H9 (cell line): ENCODE measurements around the gene CACNG6. TPM values are rescaled to one million over a fixed set of nuclear protein-coding genes. Genes with fewer than 3 reads are reported as not detected.

Source experiments
- DNase-seq: peaks from one replicate; pipeline ENCODE4 v3.0.0-alpha.2; 2017
- H2AFZ ChIP-seq: one replicate; pipeline ENCODE4 v1.6.1; 2013; ENCODE audit warnings: mild to moderate bottlenecking, low read length, control low read depth, moderate library complexity
- H2AK5ac ChIP-seq: 2 replicates; pipeline ENCODE4 v1.6.1; 2013; ENCODE audit warnings: low read length, control low read depth, mixed read lengths; ENCODE audit not compliant: insufficient read length
- H2BK120ac ChIP-seq: one replicate; pipeline ENCODE4 v1.6.1; 2013; ENCODE audit warnings: low read depth, mild to moderate bottlenecking, low read length, control low read depth, inconsistent platforms; ENCODE audit not compliant: poor library complexity, severe bottlenecking
- H2BK12ac ChIP-seq: 2 replicates; pipeline ENCODE4 v1.6.1; 2013; ENCODE audit warnings: low read length, control low read depth, mixed read lengths, low read depth; ENCODE audit not compliant: insufficient read length
- H2BK15ac ChIP-seq: 2 replicates; pipeline ENCODE4 v1.6.1; 2013; ENCODE audit warnings: low read depth, low read length, control low read depth
- H2BK20ac ChIP-seq: one replicate; pipeline ENCODE4 v1.6.1; 2013; ENCODE audit warnings: low read depth, mild to moderate bottlenecking, low read length, control low read depth, inconsistent platforms; ENCODE audit not compliant: poor library complexity, severe bottlenecking
- H2BK5ac ChIP-seq: 2 replicates; pipeline ENCODE4 v1.6.1; 2013; ENCODE audit warnings: low read length, control low read depth, mixed read lengths; ENCODE audit not compliant: insufficient read length
- H3K14ac ChIP-seq: 2 replicates; pipeline ENCODE4 v1.6.1; 2013; ENCODE audit warnings: low read length, control low read depth; ENCODE audit not compliant: insufficient read depth
- H3K18ac ChIP-seq: 2 replicates; pipeline ENCODE4 v1.6.1; 2013; ENCODE audit warnings: low read depth, mild to moderate bottlenecking, mixed read lengths, low read length, control low read depth; ENCODE audit not compliant: insufficient read length
- H3K23ac ChIP-seq: 2 replicates; pipeline ENCODE4 v1.6.1; 2013; ENCODE audit warnings: low read length, control low read depth, mixed read lengths, low read depth; ENCODE audit not compliant: insufficient read length
- H3K23me2 ChIP-seq: 2 replicates; pipeline ENCODE4 v1.6.1; 2013; ENCODE audit warnings: low read depth, mild to moderate bottlenecking, mixed read lengths, low read length, control low read depth; ENCODE audit not compliant: insufficient read length, poor library complexity, severe bottlenecking
- H3K27ac ChIP-seq: 2 replicates; pipeline ENCODE4 v1.5.1; 2013; ENCODE audit warnings: low read length, control low read depth, mixed read lengths, low read depth; ENCODE audit not compliant: insufficient read length
- H3K27me3 ChIP-seq: 2 replicates; pipeline ENCODE4 v1.6.1; 2013; ENCODE audit warnings: low read length, control low read depth, inconsistent platforms; ENCODE audit not compliant: insufficient read depth
- H3K4ac ChIP-seq: 2 replicates; pipeline ENCODE4 v1.6.1; 2013; ENCODE audit warnings: low read depth, mild to moderate bottlenecking, control low read depth, inconsistent platforms, low read length, moderate library complexity
- H3K4me1 ChIP-seq: 2 replicates; pipeline ENCODE4 v1.6.1; 2013; ENCODE audit warnings: low read length, control low read depth, inconsistent platforms; ENCODE audit not compliant: insufficient read depth
- H3K4me2 ChIP-seq: 2 replicates; pipeline ENCODE4 v1.6.1; 2013; ENCODE audit warnings: low read length, control low read depth, mixed read lengths; ENCODE audit not compliant: insufficient read length, insufficient read depth
- H3K56ac ChIP-seq: 2 replicates; pipeline ENCODE4 v1.6.1; 2013; ENCODE audit warnings: low read depth, mild to moderate bottlenecking, mixed read lengths, low read length, control low read depth; ENCODE audit not compliant: insufficient read length
- H3K79me1 ChIP-seq: 2 replicates; pipeline ENCODE4 v1.6.1; 2013; ENCODE audit warnings: low read depth, mild to moderate bottlenecking, moderate library complexity, low read length, control low read depth, inconsistent platforms; ENCODE audit not compliant: insufficient read depth, poor library complexity, severe bottlenecking
- H3K79me2 ChIP-seq: 2 replicates; pipeline ENCODE4 v1.6.1; 2013; ENCODE audit warnings: low read length, control low read depth, inconsistent platforms; ENCODE audit not compliant: insufficient read depth
- H3K9ac ChIP-seq: 2 replicates; pipeline ENCODE4 v1.6.1; 2013; ENCODE audit warnings: low read length, control low read depth, mixed read lengths; ENCODE audit not compliant: insufficient read length; ENCODE audit errors: extremely low read depth
- H3K9me3 ChIP-seq: one replicate; pipeline ENCODE4 v1.6.1; 2013; ENCODE audit warnings: low read depth, low read length, inconsistent platforms; ENCODE audit not compliant: control insufficient read depth
- H3T11ph ChIP-seq: one replicate; pipeline ENCODE4 v1.6.1; 2013; ENCODE audit warnings: mild to moderate bottlenecking, low read length, control low read depth, inconsistent platforms
- H4K20me1 ChIP-seq: one replicate; pipeline ENCODE4 v1.6.1; 2013; ENCODE audit not compliant: control insufficient read depth, insufficient read length, insufficient read depth
- H4K5ac ChIP-seq: 2 replicates; pipeline ENCODE4 v1.6.1; 2013; ENCODE audit warnings: low read depth, mild to moderate bottlenecking, mixed read lengths, low read length, control low read depth; ENCODE audit not compliant: insufficient read length
- H4K8ac ChIP-seq: replicated peaks from 2 replicates; pipeline ENCODE4 v1.6.1; 2013; ENCODE audit warnings: low read length, control low read depth, mixed read lengths, low read depth; ENCODE audit not compliant: insufficient read length
- H4K91ac ChIP-seq: 2 replicates; pipeline ENCODE4 v1.6.1; 2013; ENCODE audit warnings: low read depth, mild to moderate bottlenecking, moderate library complexity, mixed read lengths, low read length, control low read depth; ENCODE audit not compliant: insufficient read length
- H3K27ac Mint-ChIP-seq, 3 experiments: 2 replicates in 2 of 3; 3 replicates in 1 of 3; pipeline ENCODE4 v1.8.0; 2020 to 2021; ENCODE audit warnings: mixed read lengths in 3 of 3, mild to moderate bottlenecking in 1 of 3, moderate library complexity in 1 of 3
- H3K27me3 Mint-ChIP-seq: 2 replicates; pipeline ENCODE4 v1.8.0; 2021; ENCODE audit warnings: low read depth, mild to moderate bottlenecking, moderate library complexity, mixed read lengths
- H3K36me3 Mint-ChIP-seq, 3 experiments: 2 replicates in 2 of 3; 3 replicates in 1 of 3; pipeline ENCODE4 v1.8.0; 2020 to 2021; ENCODE audit warnings: low read depth in 3 of 3, mixed read lengths in 3 of 3; ENCODE audit not compliant: insufficient read depth in 1 of 3
- H3K4me1 Mint-ChIP-seq, 2 experiments: 2 replicates each; pipeline ENCODE4 v1.8.0; 2020; ENCODE audit warnings: mixed read lengths in 2 of 2
- H3K4me3 Mint-ChIP-seq, 2 experiments: 2 replicates in 1 of 2; 3 replicates in 1 of 2; pipeline ENCODE4 v1.8.0; 2020 to 2021; ENCODE audit warnings: mild to moderate bottlenecking in 2 of 2, mixed read lengths in 2 of 2, moderate library complexity in 1 of 2
- H3K9me3 Mint-ChIP-seq, 2 experiments: 2 replicates in 1 of 2; 3 replicates in 1 of 2; pipeline ENCODE4 v1.8.0; 2020; ENCODE audit warnings: mild to moderate bottlenecking in 2 of 2, mixed read lengths in 2 of 2, moderate library complexity in 1 of 2
- WGBS: extraction: QIAGEN DNeasy Blood & Tissue Kit; methylation state at CpG from one replicate; pipeline ENCODE4 v1.1.7; 2013; ENCODE audit warnings: missing lambda C conversion rate, low lambda C conversion rate, mixed read lengths; ENCODE audit not compliant: insufficient read length; ENCODE audit errors: extremely low coverage; 5-methylcytosine and 5-hydroxymethylcytosine counted together
- total RNA-seq: library from RNA; stranded (reverse); gene quantifications from 2 replicates; pipeline ENCODE4 v1.2.1, GENCODE V29; 2021
- TF ChIP-seq, protein P1 (sequence below): fragments of 200-600 bp; sonication (generic); conservative IDR thresholded peaks from 3 replicates; pipeline ENCODE4 v1.8.0; 2021; ENCODE audit warnings: antibody characterized with exemption, mild to moderate bottlenecking

Gene CACNG6
- total RNA-seq, 1 experiment from 2014 or later = 1.6 TPM

DNA sequence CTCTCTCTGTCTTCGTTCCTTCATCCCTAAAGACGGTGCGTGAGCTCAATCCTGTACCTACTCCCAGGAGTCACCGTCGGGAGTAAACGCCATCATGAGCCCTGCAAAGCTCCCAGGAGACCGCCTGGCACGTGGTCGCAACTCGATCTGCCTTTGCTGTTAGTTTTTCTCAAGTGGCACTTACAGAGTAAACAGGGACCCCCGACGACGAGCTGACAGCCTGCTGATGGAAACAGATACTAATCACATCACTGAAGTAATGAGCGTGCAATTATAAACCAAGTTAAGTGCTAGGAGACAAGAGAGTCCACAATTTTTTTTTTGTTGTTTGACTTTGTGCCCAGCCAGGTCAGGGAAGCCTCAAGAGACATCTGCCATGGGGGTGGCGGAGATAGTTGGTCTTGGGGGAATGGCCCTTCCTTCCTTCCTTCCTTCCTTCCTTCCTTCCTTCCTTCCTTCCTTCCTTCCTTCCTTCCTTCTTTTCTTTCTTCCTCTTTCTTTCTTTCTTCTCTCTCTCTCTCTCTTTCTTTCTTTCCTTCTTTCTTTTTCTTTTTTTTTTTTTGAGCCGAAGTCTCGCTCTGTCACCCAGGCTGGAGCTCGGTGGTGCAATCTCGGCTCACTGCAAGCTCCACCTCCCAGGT lies 23.6 kb downstream of the CACNG6 start:
- Histone ChIP-seq H4K91ac (no peak overlapping the region), H2BK12ac (no peak overlapping the region), H3K4me2 (no peak overlapping the region), H3K14ac (no peak overlapping the region), H2BK5ac (no peak overlapping the region), H2BK120ac (no peak overlapping the region), H3K9ac (no peak overlapping the region), H4K20me1 (no peaks in the 10 kb centered on the region), H3K9me3 (no peaks in the 10 kb centered on the region), H3K56ac (no peak overlapping the region), H3K23ac (no peak overlapping the region), H3K27ac (no peak overlapping the region), H3K27me3 (no peaks in the 10 kb centered on the region), H2AK5ac (no peak overlapping the region), H3K18ac (no peak overlapping the region), H3K79me2 (no peaks in the 10 kb centered on the region), H3K79me1 (no peaks in the 10 kb centered on the region), H4K8ac (no peak overlapping the region), H4K5ac (no peak overlapping the region), H3K23me2 (no peaks in the 10 kb centered on the region), H2AFZ (no peak overlapping the region), H2BK20ac (no peak overlapping the region), H2BK15ac (no peak overlapping the region), H3K4ac (no peak overlapping the region), H3K4me1 (no peaks in the 10 kb centered on the region; the same call in 1 of the 2 replicates), H3T11ph (no peak overlapping the region)
- Mint-ChIP-seq H3K27ac (no peak overlapping the region), H3K9me3 (peaks cover 3 to 9% of the 10 kb centered on the region in 2 experiments; a peak in 3 of 5 replicates), H3K27me3 (peaks cover 25% of the 10 kb centered on the region), H3K36me3 (no peaks in the 10 kb centered on the region), H3K4me1 (peaks cover 14 to 24% of the 10 kb centered on the region in 2 experiments), H3K4me3 (no peak overlapping the region)
- TF ChIP-seq, protein P1, sequence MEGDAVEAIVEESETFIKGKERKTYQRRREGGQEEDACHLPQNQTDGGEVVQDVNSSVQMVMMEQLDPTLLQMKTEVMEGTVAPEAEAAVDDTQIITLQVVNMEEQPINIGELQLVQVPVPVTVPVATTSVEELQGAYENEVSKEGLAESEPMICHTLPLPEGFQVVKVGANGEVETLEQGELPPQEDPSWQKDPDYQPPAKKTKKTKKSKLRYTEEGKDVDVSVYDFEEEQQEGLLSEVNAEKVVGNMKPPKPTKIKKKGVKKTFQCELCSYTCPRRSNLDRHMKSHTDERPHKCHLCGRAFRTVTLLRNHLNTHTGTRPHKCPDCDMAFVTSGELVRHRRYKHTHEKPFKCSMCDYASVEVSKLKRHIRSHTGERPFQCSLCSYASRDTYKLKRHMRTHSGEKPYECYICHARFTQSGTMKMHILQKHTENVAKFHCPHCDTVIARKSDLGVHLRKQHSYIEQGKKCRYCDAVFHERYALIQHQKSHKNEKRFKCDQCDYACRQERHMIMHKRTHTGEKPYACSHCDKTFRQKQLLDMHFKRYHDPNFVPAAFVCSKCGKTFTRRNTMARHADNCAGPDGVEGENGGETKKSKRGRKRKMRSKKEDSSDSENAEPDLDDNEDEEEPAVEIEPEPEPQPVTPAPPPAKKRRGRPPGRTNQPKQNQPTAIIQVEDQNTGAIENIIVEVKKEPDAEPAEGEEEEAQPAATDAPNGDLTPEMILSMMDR = no peak
- DNase-seq = no peak
- WGBS = no CpG with 5 or more reads among the region's 19 CpGs
